GM21367 (cell line): ENCODE measurements around the gene TGIF1.
"Not testable (repeated sequence)": the region's sequence is repeated elsewhere in the genome, so short reads cannot be mapped to it uniquely, and the experiment has no call there.

Experiments
- ATAC-seq: cut with Tn5 transposase; IDR thresholded peaks from one replicate; pipeline ENCODE4 v1.9.1; 2021; ENCODE audit not compliant: unreplicated experiment

The TGIF1 gene

GRCh38 chr18:3455090-3455635 is 5.2 kb downstream of the TGIF1 start:
- ATAC-seq, result no peak

- no peak for ATAC-seq
These were observed 6.1 kb downstream of the TGIF1 start for GRCh38 chr18:3455907-3456685.

- no peak for ATAC-seq
These were observed 6.7 kb downstream of the TGIF1 start for GRCh38 chr18:3456686-3457069.

GRCh38 chr18:3457261-3457724 is 7.3 kb downstream of the TGIF1 start:
- no peak for ATAC-seq

GRCh38 chr18:3458378-3458777 is 8.4 kb downstream of the TGIF1 start:
- ATAC-seq, result no peak

GRCh38 chr18:3458952-3459853 is 9.2 kb downstream of the TGIF1 start:
- ATAC-seq, result no peak

GRCh38 chr18:3460823-3461398 is 10.9 kb downstream of the TGIF1 start:
- ATAC-seq, result no peak

- no peak for ATAC-seq
These were observed 11.7 kb downstream of the TGIF1 start for GRCh38 chr18:3461704-3462103.

GRCh38 chr18:3463051-3463450 is 13.1 kb downstream of the TGIF1 start:
- no peak for ATAC-seq

- no peak for ATAC-seq
These were observed 16.1 kb downstream of the TGIF1 start for GRCh38 chr18:3466045-3466444.

GRCh38 chr18:3466872-3467271 is 16.9 kb downstream of the TGIF1 start:
- no peak for ATAC-seq

- no peak for ATAC-seq
These were observed 18.2 kb downstream of the TGIF1 start for GRCh38 chr18:3468066-3468705.

- ATAC-seq, result no peak
These were observed 18.9 kb downstream of the TGIF1 start for GRCh38 chr18:3468833-3469232.

GRCh38 chr18:3471141-3471648 is 21.2 kb downstream of the TGIF1 start:
- no peak for ATAC-seq

GRCh38 chr18:3472121-3472520 is 22.1 kb downstream of the TGIF1 start:
- not testable (repeated sequence) for ATAC-seq

- ATAC-seq, result no peak
These were observed 22.9 kb downstream of the TGIF1 start for GRCh38 chr18:3472681-3473544.

GRCh38 chr18:3478262-3478978 is 28.4 kb downstream of the TGIF1 start:
- ATAC-seq, result no peak

- no peak for ATAC-seq
These were observed 30.1 kb downstream of the TGIF1 start for GRCh38 chr18:3479978-3480509.
